Activated gamma-delta T cell treated with Interleukin-2 at 50 U/mL for 16 hours (primary cell): ENCODE results near the gene PARG.
"Not testable (repeated sequence)": the region's sequence is repeated elsewhere in the genome, so short reads cannot be mapped to it uniquely, and the experiment has no call there.

Experiments used
- DNase-seq: peaks from one replicate; pipeline ENCODE4 v3.0.0-alpha.2; 2020

The PARG gene

DNA sequence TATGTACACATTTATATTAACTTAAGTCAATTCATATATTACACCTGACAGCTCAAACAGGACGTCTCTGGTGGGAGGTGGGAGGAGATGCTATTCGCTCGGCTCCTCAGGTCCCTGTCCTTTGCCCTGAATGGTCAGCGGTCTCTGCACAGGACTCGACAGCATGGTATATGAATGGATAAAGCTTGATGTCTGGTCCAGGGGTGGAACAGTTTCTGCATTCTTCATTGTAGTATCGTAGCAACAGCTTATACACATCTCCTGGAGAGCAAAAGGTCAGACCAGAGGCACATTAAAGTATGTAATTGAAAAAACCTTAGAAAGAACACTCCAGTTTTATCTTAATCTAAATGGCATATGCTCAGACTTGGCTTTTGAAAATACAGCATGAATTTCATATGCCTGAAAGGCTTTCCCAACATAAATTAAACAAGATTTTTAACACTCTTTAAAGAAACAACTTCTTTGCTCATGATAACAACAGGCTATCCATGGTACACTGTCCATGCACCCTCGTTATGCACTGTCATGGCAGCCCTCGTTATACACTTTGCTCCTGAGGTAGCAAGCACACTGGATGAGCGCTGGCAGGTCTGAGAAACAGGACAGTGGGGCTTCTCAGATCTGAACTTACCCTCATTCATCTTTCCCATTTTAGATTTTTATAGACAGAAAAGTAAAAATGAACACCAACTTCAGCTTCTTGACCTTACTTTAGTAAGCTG, 122.4 kb downstream of the PARG start:
- DNase-seq, result no peak

DNA sequence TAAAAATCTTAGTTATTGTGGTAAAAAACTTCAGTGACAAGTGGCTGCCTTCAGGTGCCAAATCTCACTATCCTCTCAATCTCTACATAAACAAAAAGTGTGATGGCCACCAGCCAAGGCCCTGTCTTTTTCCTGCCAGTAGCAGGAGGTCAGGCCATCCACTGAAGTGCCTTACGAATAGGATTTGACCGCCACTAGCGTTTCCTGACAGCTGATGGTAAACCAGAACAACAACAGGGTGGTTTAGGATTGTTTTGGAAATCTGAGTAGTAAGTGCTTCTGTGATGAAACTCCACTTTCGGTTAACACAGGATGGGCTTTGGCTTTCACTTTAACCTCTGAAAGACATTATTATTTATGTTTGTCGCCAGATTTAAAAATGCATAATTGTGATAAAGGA, 124.0 kb downstream of the PARG start:
- DNase-seq, result no peak

- no peak for DNase-seq
Measured at GRCh38 chr10:49803988-49804387, 137.8 kb downstream of the PARG start.

- no peak for DNase-seq
Measured at GRCh38 chr10:49798275-49798674, 143.6 kb downstream of the PARG start.

GRCh38 chr10:49791100-49791499, 150.7 kb downstream of the PARG start:
- DNase-seq, result no peak

- DNase-seq, result no peak
Measured at GRCh38 chr10:49784681-49785080, 157.1 kb downstream of the PARG start.

DNA sequence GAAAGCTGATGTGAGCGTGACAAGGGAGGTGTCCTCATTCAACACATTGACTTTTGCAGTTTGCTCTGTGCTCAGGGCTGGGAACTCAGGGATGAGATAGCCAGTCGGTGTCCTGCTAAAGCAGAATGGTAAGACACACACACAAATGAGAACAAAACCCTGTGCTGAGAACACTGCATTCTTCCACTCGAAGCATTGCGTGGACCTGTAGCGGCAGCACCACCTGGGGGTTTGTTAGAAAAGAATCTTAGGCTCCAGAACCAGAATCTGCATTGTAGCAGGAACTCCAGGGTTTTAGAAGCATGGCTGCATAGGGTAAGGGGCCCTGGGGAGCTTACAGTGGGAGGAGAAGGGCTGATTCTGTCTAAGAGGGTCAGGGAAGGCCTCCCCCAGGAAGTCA, 158.2 kb downstream of the PARG start:
- DNase-seq, result no peak

DNA sequence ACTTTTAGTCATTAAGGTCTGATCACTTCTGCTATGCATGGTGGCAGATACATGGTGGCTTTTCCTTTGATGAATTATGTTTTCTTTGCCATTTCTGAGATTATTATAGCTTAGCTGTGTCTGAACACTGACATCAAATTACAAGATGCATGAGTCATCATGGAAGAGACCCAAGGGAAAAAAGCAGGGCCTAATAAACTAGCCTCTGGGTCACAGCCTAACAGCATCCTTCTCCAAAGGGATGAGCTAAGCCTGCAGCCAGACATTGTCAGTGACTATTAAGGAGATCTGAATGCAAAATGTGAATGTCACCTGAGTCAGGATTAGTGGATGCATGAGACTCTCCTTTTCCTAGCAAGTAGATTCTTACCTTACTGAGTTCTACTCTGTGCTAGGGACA, 160.6 kb downstream of the PARG start:
- no peak for DNase-seq

- DNase-seq, result no peak
Measured at GRCh38 chr10:49778197-49778596, 163.6 kb downstream of the PARG start.

- no peak for DNase-seq
Measured at GRCh38 chr10:49776851-49777250, 165.0 kb downstream of the PARG start.

DNA sequence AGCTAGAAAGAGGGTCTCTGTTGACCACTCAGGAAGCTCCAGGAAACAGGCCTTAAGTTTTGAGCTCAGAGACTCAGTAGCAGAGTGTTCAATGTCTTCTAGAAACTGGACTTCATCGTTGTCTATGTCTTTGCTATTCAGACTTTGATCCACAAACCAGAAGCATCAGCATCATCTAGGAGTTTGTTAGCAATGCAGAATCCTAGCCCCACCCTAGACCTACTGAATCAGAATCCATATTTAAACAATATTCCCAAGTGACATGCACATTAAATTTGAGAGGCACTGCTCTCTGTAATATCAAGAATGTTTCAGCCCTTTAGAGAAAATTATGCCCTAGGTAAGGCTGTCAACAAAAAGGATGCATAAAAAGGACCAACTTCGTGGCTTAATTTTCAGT, 166.8 kb downstream of the PARG start:
- no peak for DNase-seq

DNA sequence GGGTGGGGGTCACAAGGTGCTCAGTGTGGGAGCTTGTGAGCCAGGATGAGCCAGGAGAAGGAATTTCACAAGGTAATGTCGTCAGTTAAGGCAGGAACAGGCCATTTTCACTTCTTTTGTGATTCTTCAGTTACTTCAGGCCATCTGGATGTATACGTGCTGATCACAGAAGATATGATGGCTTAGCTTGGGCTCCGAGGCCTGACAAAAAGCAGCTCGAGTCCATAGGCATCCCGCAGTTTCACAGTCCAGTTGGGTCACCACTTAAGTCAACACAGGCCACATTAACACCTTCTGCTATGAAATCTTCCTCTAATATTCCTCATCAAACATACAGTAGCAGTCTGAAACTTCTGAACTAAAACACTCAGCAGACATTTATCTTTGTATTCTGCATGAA, 168.9 kb downstream of the PARG start:
- DNase-seq, result not testable (repeated sequence)

- DNase-seq, result not testable (repeated sequence)
Measured at GRCh38 chr10:49771046-49771445, 170.8 kb downstream of the PARG start.

DNA sequence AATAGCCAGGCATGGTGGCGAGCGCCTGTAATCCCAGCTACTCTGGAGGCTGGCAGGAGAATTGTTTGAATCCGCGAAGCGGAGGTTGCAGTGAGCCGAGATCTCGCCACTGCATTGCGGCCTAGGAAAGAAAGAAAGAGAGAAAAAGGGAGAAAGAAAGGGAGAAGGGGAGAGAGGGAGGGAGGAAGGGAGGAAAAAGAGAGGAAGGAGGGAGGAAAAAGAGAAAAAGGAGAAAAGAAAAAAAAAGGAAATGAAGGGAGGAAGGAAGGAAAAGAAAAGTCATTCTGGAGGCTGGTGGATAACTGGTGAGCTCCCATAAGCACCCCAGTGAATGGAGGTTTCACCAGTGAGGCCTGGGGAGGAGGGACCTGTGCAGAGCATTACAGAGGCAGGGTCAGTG, 172.1 kb downstream of the PARG start:
- no peak for DNase-seq

DNA sequence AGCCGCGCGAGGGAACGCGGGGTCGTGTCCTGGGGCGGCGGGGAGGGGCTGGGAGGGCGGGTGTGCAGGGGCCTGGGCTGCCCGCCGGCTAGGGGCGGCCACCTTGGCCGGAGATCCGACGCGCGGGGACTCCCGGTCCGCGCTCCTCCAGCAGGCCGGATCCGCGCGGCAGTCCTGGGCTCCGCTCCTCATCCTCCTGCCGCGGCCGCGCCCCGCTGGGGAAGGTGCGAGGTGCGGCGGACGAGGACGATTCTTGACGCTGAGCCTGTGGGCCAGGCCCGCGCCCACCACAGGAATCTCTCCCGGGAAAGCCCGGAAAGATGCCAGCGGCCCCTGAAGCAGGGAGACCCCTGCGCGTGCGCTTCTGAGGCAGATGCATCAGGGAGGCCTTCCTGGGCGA, 173.1 kb downstream of the PARG start:
- no peak for DNase-seq

- no peak for DNase-seq
Measured at GRCh38 chr10:49768329-49768728, 173.5 kb downstream of the PARG start.
